SK-N-SH treated with all-trans-retinoic acid at 6 μM for 48 hours (cell line): ENCODE measurements around the gene NFIA.
"Not testable (repeated sequence)": the region's sequence is repeated elsewhere in the genome, so short reads cannot be mapped to it uniquely, and the experiment has no call there.

ENCODE experiments used
- ATAC-seq: fragments of 200-7000 bp; cut with Tn5 transposase; 3 replicates; pipeline ENCODE4 v1.9.1; 2020; ENCODE audit warnings: mild to moderate bottlenecking, moderate library complexity
- ARNTL ChIP-seq: fragments of 450-650 bp; formaldehyde crosslinking; IDR thresholded peaks from 2 replicates; pipeline ENCODE4 v1.5.0; 2020; ENCODE audit warnings: low read depth, mild to moderate bottlenecking, moderate library complexity, borderline replicate concordance
- BACH2 ChIP-seq: fragments of 250-450 bp; sonication (Bioruptor Pico); IDR thresholded peaks from 2 replicates; pipeline ENCODE4 v1.9.0; 2021; ENCODE audit warnings: mild to moderate bottlenecking, borderline replicate concordance
- CSDC2 ChIP-seq: fragments of 250-450 bp; sonication (Bioruptor Pico); IDR thresholded peaks from 2 replicates; pipeline ENCODE4 v1.5.0; 2020; ENCODE audit warnings: mild to moderate bottlenecking, moderate library complexity
- ESRRG ChIP-seq: fragments of 250-450 bp; sonication (Bioruptor Pico); IDR thresholded peaks from 2 replicates; pipeline ENCODE4 v1.6.1; 2021; ENCODE audit warnings: mild to moderate bottlenecking
- GLIS3 ChIP-seq: fragments of 250-450 bp; sonication (Bioruptor Pico); IDR thresholded peaks from 2 replicates; pipeline ENCODE4 v1.5.0; 2020; ENCODE audit warnings: mild to moderate bottlenecking, moderate library complexity
- OSR1 ChIP-seq: fragments of 250-450 bp; sonication (Bioruptor Pico); IDR thresholded peaks from 2 replicates; pipeline ENCODE4 v1.8.0; 2022; ENCODE audit warnings: moderate library complexity, mild to moderate bottlenecking, inconsistent platforms
- PPARA ChIP-seq: fragments of 250-450 bp; sonication (Bioruptor Pico); IDR thresholded peaks from 2 replicates; pipeline ENCODE4 v1.5.0; 2020; ENCODE audit warnings: mild to moderate bottlenecking, borderline replicate concordance
- RARB ChIP-seq: fragments of 250-450 bp; sonication (Bioruptor Pico); IDR thresholded peaks from 2 replicates; pipeline ENCODE4 v1.8.0; 2021; ENCODE audit warnings: mild to moderate bottlenecking, moderate library complexity
- SNAI2 ChIP-seq: fragments of 250-450 bp; sonication (Bioruptor Pico); IDR thresholded peaks from 2 replicates; pipeline ENCODE4 v1.5.0; 2020; ENCODE audit warnings: mild to moderate bottlenecking, moderate library complexity
- ZC3H10 ChIP-seq: fragments of 250-450 bp; sonication (Bioruptor Pico); IDR thresholded peaks from 2 replicates; pipeline ENCODE4 v1.5.1; 2021; ENCODE audit warnings: mild to moderate bottlenecking, moderate library complexity
- ZFP3 ChIP-seq: fragments of 250-450 bp; sonication (Bioruptor Pico); IDR thresholded peaks from 2 replicates; pipeline ENCODE4 v1.5.0; 2020; ENCODE audit warnings: mild to moderate bottlenecking, moderate library complexity
- ZFP30 ChIP-seq: fragments of 450-650 bp; formaldehyde crosslinking; IDR thresholded peaks from 2 replicates; pipeline ENCODE4 v1.5.0; 2022; ENCODE audit warnings: mild to moderate bottlenecking, moderate library complexity
- ZNF70 ChIP-seq: fragments of 450-650 bp; formaldehyde crosslinking; IDR thresholded peaks from 2 replicates; pipeline ENCODE4 v1.5.0; 2020; ENCODE audit warnings: mild to moderate bottlenecking, moderate library complexity
- ZNF8 ChIP-seq: fragments of 450-650 bp; formaldehyde crosslinking; IDR thresholded peaks from 2 replicates; pipeline ENCODE4 v1.5.0; 2020; ENCODE audit warnings: mild to moderate bottlenecking, moderate library complexity
- TF ChIP-seq, protein P1 (sequence below): fragments of 250-450 bp; sonication (Bioruptor Pico); IDR thresholded peaks from 2 replicates; pipeline ENCODE4 v1.8.0; 2021; ENCODE audit warnings: low read depth, mild to moderate bottlenecking, moderate library complexity, borderline replicate concordance
- TF ChIP-seq, protein P2 (sequence below): fragments of 250-450 bp; sonication (Bioruptor Pico); IDR thresholded peaks from 2 replicates; pipeline ENCODE4 v1.5.0; 2020; ENCODE audit warnings: mild to moderate bottlenecking, moderate library complexity
- TF ChIP-seq, protein P3 (sequence below): fragments of 250-450 bp; sonication (Bioruptor Pico); IDR thresholded peaks from 2 replicates; pipeline ENCODE4 v1.5.1; 2021; ENCODE audit warnings: mild to moderate bottlenecking, moderate library complexity
- TF ChIP-seq, protein P4 (sequence below): fragments of 250-450 bp; sonication (Bioruptor Pico); IDR thresholded peaks from 2 replicates; pipeline ENCODE4 v1.5.1; 2020; ENCODE audit warnings: low read depth, mild to moderate bottlenecking, moderate library complexity
- TF ChIP-seq, protein P5 (sequence below): fragments of 250-450 bp; sonication (Bioruptor Pico); IDR thresholded peaks from 2 replicates; pipeline ENCODE4 v1.8.0; 2020; ENCODE audit warnings: mild to moderate bottlenecking, moderate library complexity, borderline replicate concordance

Gene NFIA

DNA sequence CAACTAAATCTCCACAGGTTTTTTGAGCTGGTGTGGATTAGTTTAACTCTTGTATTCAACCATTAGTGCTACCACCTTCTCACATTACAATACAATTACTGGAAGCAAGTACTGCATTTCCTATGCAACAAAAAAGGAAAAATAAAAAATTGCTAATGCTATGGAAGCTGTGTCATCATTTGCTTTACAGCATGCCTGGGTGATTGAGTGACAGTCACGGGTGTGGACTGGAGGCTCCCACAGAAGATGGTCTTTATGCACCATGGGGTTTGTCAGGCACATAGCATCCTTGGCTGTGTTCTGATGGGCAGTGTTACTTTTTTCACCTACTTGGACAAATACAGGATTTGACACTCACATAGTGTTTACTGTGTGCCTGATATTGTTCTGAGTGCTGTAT is 380.3 kb downstream of the NFIA start:
- ATAC-seq = no peak
- TF ChIP-seq CSDC2 (no peak), PPARA (CRISPR knock-in tag) (no peak), ZNF70 (CRISPR knock-in tag) (no peak), BACH2 (CRISPR knock-in tag) (no peak), ARNTL (CRISPR knock-in tag) (no peak), ZNF8 (no peak), GLIS3 (CRISPR knock-in tag) (no peak), ZC3H10 (no peak), ESRRG (CRISPR knock-in tag) (no peak)
- TF ChIP-seq, protein P1, sequence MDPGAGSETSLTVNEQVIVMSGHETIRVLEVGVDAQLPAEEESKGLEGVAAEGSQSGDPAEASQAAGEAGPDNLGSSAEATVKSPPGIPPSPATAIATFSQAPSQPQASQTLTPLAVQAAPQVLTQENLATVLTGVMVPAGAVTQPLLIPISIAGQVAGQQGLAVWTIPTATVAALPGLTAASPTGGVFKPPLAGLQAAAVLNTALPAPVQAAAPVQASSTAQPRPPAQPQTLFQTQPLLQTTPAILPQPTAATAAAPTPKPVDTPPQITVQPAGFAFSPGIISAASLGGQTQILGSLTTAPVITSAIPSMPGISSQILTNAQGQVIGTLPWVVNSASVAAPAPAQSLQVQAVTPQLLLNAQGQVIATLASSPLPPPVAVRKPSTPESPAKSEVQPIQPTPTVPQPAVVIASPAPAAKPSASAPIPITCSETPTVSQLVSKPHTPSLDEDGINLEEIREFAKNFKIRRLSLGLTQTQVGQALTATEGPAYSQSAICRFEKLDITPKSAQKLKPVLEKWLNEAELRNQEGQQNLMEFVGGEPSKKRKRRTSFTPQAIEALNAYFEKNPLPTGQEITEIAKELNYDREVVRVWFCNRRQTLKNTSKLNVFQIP (CRISPR knock-in tag) = no peak

DNA sequence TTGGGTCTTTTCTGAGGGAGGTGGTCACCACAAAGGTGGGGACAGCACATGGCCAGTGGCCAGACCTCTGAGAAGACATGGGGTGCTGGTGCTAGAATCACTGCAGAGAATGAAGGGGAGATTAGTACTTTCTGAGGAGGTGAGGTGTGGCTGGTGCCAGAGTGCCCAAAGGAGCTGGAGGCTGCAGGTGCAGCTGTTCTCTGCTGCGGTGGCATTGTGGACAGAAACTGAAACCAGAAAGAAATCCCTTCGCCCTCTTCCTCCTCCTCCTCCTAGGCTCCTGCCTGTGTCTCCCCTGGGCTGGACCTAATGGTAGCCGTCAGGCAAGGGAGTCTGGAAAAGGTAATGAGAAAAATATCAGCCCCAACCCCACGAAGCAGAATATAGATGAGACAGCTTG is 380.9 kb downstream of the NFIA start:
- TF ChIP-seq, protein P2, sequence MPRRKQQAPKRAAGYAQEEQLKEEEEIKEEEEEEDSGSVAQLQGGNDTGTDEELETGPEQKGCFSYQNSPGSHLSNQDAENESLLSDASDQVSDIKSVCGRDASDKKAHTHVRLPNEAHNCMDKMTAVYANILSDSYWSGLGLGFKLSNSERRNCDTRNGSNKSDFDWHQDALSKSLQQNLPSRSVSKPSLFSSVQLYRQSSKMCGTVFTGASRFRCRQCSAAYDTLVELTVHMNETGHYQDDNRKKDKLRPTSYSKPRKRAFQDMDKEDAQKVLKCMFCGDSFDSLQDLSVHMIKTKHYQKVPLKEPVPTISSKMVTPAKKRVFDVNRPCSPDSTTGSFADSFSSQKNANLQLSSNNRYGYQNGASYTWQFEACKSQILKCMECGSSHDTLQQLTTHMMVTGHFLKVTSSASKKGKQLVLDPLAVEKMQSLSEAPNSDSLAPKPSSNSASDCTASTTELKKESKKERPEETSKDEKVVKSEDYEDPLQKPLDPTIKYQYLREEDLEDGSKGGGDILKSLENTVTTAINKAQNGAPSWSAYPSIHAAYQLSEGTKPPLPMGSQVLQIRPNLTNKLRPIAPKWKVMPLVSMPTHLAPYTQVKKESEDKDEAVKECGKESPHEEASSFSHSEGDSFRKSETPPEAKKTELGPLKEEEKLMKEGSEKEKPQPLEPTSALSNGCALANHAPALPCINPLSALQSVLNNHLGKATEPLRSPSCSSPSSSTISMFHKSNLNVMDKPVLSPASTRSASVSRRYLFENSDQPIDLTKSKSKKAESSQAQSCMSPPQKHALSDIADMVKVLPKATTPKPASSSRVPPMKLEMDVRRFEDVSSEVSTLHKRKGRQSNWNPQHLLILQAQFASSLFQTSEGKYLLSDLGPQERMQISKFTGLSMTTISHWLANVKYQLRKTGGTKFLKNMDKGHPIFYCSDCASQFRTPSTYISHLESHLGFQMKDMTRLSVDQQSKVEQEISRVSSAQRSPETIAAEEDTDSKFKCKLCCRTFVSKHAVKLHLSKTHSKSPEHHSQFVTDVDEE (CRISPR knock-in tag) = no peak
- TF ChIP-seq OSR1 (CRISPR knock-in tag) (no peak), BACH2 (CRISPR knock-in tag) (no peak)
- TF ChIP-seq, all 23 proteins: peak for 0
- ATAC-seq = no peak

DNA sequence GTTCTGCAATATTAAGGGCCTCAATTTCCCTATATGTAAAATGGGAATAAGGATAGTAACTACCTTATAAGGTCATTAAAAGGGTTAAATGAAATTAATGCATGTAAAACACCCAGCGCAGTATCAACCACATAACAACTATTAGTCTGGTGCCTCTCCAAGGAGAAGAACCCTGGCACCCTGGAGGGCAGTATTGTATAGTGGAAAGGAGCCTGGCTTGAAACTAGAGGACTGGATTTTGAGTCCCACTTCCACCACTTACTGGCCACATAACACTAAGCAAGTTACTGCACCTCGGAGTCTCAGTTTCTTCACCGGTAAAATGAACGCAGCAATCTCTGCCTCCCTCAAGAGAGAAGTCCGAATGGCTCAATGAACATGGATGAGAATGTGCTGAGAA is 385.5 kb downstream of the NFIA start:
- not testable (repeated sequence) for ATAC-seq

DNA sequence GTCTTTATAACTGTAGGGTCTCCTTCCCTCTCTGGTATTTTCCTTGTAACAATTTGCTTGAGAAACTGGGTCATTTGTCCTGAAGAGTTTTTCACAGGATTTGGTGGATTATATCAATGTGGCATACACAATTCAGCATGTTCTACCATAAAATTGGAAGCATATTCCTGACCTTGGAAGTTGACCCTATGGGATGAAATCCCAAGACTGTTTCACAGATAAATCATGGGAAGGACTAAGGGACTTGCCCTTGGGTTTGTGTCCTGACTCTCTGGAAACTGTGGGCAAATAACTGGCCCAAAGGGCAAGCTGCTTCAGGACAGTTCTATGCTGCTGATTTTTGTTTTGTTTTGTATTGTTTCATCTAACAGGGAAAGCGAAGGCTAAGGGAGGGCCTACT is 387.0 kb downstream of the NFIA start:
- no peak for ATAC-seq
- TF ChIP-seq, protein P2 (CRISPR knock-in tag) = no peak
- TF ChIP-seq PPARA (CRISPR knock-in tag) = no peak
- TF ChIP-seq ZFP3 = no peak
- TF ChIP-seq SNAI2 (CRISPR knock-in tag) = no peak
- TF ChIP-seq, protein P3, sequence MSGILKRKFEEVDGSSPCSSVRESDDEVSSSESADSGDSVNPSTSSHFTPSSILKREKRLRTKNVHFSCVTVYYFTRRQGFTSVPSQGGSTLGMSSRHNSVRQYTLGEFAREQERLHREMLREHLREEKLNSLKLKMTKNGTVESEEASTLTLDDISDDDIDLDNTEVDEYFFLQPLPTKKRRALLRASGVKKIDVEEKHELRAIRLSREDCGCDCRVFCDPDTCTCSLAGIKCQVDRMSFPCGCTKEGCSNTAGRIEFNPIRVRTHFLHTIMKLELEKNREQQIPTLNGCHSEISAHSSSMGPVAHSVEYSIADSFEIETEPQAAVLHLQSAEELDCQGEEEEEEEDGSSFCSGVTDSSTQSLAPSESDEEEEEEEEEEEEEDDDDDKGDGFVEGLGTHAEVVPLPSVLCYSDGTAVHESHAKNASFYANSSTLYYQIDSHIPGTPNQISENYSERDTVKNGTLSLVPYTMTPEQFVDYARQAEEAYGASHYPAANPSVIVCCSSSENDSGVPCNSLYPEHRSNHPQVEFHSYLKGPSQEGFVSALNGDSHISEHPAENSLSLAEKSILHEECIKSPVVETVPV (CRISPR knock-in tag) = no peak
- TF ChIP-seq ZNF70 (CRISPR knock-in tag) = no peak
- TF ChIP-seq, protein P4, sequence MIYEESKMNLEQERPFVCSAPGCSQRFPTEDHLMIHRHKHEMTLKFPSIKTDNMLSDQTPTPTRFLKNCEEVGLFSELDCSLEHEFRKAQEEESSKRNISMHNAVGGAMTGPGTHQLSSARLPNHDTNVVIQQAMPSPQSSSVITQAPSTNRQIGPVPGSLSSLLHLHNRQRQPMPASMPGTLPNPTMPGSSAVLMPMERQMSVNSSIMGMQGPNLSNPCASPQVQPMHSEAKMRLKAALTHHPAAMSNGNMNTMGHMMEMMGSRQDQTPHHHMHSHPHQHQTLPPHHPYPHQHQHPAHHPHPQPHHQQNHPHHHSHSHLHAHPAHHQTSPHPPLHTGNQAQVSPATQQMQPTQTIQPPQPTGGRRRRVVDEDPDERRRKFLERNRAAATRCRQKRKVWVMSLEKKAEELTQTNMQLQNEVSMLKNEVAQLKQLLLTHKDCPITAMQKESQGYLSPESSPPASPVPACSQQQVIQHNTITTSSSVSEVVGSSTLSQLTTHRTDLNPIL (CRISPR knock-in tag) = no peak
- no peak for TF ChIP-seq RARB (CRISPR knock-in tag)
- no peak for TF ChIP-seq OSR1 (CRISPR knock-in tag)
- TF ChIP-seq, protein P5, sequence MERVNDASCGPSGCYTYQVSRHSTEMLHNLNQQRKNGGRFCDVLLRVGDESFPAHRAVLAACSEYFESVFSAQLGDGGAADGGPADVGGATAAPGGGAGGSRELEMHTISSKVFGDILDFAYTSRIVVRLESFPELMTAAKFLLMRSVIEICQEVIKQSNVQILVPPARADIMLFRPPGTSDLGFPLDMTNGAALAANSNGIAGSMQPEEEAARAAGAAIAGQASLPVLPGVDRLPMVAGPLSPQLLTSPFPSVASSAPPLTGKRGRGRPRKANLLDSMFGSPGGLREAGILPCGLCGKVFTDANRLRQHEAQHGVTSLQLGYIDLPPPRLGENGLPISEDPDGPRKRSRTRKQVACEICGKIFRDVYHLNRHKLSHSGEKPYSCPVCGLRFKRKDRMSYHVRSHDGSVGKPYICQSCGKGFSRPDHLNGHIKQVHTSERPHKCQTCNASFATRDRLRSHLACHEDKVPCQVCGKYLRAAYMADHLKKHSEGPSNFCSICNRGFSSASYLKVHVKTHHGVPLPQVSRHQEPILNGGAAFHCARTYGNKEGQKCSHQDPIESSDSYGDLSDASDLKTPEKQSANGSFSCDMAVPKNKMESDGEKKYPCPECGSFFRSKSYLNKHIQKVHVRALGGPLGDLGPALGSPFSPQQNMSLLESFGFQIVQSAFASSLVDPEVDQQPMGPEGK (CRISPR knock-in tag) = no peak
- no peak for TF ChIP-seq ZFP30 (CRISPR knock-in tag)
- no peak for TF ChIP-seq ESRRG (CRISPR knock-in tag)
- TF ChIP-seq BACH2 (CRISPR knock-in tag) = no peak
- TF ChIP-seq, all 23 proteins: peak for 0
